Activated CD4-positive, alpha-beta T cell treated with anti-CD3 and anti-CD28 coated beads, Interleukin-2, amount 50 U/mL, for 48 hours (primary cell): ENCODE results near the gene PPP1R15B.
A peak's percentile ranks its signal among the peaks of the same experiment; 100 is the strongest.

Experiments used
- DNase-seq, 2 experiments: peaks; one replicate each; pipeline ENCODE4 v3.0.0-alpha.2; 2020

The PPP1R15B gene

GRCh38 chr1:204411451-204412204, at the start of gene PPP1R15B:
Gene PPP1R15B, minus strand, starts transcription at chr1:204411817. Its CDS starts 406 bp downstream, at chr1:204411411.
- peak; percentile 95 to 97 for DNase-seq

DNA sequence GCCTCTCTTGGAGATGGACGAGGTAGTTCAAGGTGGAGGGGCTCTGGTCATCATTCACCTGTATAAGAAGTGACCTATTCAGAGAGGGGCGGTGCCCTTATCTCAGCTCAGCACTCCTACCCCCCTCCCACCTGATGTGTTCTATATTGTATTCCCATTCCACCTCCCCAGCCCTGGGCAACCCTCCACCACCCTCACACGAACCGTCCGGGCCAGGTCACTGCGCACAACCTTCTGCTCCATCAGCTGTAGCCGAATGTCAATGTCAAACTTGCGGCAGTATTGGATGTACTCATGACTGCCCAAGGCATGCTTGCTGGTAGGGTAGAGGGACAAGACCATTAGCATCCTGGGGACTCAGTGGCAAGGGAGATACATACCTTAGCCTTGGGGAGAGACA, 48.7 kb upstream of the PPP1R15B start:
- DNase-seq: no peak

GRCh38 chr1:204459706-204460105, 48.1 kb upstream of the PPP1R15B start:
- no peak for DNase-seq

DNA sequence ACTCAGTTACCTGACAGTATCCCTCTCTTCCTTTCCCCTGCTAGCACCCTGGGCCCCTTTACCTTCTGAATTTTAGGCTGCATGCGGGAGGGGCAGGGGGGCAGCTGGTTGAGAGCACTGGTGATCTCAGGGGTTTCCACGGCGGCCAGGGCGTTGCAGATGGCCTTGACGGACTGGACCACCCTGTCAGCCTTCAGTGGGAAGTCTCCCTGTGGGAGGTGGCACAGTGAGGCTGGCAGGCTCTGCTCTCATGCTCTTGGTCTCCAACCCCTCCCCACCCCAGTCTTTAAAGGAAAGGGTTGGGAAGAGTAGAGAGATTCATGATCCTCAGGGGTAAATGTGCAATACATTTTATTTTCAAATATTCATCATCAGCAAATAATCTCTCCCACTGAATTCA, 46.0 kb upstream of the PPP1R15B start:
- no peak for DNase-seq

GRCh38 chr1:204456826-204457442, 45.3 kb upstream of the PPP1R15B start:
- no peak for DNase-seq

DNA sequence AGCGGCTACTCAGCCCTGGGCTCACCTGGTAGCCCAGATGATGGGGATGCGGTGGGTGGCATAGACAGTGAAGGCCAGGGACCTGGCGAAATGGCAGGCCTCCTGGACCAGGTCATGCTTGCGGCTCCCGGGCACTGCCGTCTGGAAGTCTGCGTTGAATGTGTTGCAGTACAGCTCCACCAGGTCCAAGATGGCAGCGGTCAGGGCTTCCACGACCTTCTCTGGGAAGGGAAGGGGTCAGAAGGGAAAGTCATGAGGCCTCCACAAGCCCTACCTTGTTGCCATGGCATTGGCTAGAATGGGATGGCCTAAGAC, 44.2 kb upstream of the PPP1R15B start:
- DNase-seq: no peak

DNA sequence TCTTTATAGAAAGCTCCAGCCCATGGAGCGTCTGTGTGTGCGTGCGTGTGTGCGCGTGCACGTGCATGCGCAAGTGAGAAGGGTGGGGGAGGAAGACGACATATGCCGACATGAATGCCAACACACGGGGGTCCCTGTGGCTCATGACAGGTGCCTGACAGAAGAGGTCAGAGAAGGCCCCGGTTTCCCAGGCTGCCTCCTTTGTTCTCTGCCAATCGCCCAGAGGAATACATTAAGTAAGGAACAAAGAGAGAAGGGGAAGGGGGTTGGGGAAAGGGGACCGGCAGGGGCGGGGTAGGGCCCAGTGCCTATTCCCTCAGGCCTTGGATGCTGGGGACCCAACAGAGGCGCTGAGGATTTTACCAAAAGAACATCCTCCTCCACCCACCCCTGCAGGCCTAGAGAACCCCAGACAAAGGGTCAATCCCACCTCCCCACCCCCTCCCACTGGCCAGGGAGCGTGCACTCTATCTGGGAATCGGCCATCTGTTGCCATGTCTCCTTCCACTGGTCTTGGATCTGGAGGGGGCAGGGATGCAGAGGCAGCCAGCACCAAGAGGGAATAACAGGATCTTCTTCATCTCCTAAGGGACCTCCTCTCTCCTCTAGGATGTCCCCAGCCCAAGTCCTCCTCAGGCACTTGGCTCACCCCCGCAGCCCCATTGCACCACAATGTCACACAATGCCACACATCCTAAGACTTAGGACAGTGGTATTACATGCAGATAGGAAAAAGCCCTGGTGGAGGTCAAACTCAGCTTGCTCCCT, 43.6 kb upstream of the PPP1R15B start:
- DNase-seq: no peak

DNA sequence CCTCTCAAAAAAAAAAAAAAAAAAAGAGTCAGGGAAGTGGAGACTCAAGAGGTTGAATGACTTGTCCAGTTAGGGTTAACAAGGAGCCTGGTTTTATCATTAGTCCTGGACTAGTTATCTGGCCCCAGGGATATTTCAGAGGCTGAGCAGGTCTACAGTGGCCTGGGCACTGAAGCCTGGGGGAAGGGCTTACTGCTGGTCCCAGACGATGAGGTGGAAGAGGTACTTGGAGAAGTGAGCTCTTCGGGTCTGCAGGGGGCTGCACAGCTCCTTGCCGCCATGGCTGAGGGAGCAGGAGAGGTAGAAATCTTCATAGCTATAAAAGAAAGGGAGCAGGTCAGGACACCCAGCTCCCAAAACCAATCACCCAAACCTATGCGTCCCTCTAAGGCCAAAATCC, 42.9 kb upstream of the PPP1R15B start:
- no peak for DNase-seq

- DNase-seq: peak; percentile 57 to 66
Measured at GRCh38 chr1:204453141-204453772, 41.6 kb upstream of the PPP1R15B start.

GRCh38 chr1:204451352-204452124, 39.9 kb upstream of the PPP1R15B start:
- DNase-seq: no peak

DNA sequence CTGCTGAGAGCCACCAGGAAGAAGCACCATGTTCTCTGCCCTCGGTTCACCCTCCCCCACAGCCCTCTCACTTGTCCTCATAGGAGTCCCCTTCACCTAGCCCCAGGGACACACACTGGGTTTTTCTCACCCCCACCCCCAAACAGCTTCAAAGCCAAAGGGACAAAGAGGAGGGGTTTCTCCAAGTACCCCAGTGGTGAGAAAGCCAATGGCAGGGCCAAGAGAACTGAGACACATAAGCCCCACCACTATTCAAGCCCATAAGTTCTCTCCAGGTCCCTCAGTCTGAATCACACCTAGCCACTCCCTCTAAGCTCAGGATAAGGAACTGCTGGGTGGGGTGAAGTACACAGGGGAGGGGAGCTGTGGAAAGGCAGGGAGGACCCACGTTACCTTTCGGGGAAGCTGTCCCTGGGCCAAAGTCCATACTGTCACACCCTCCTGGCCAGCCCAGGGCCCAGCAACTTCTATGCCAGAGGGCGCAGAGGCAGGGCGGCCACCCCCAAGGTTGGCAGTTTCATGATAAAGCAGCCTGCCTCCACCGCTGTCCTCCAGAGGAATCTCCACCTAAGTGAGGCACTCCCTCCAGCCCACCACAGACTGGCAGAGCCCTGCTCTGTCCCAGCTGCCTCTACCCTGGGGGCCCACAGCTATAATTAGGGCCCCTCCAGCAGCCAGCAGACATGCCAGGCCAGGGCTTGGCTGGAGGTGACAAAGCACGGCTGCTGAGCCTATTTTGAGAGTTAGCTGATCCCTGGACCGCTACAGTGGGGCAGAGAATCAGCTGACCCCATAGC, 39.0 kb upstream of the PPP1R15B start:
- no peak for DNase-seq

GRCh38 chr1:204449678-204450280, 38.2 kb upstream of the PPP1R15B start:
- no peak for DNase-seq

GRCh38 chr1:204448991-204449677, 37.5 kb upstream of the PPP1R15B start:
- no peak for DNase-seq

DNA sequence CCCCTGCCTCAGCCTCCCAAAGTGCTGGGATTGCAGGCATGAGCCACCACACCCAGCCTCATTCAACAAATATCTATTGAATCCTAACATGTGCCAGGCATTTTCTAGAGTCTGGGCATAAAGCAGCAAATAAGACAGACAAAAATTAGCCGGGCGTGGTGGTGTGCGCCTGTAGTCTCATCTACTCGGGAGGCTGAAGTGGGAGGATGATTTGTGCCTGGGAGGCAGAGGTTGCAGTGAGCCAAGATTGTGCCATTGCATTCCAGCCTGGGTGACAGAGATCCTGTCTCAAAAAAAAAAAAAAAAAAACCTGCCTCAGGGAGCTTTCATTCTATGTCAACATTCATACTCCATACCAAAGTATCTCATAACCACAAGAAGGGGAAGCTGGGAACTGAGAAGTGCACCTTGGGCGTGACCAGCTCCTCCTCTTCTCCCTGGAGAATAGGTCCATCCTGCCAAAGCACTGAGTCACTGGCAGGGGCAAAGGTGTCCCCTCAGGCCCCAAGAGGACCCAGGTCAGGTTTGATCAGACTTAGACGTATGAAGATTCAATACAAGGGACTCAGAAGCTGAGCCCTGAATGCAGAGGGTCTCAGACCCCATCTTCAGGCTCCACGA, 36.8 kb upstream of the PPP1R15B start:
- DNase-seq: no peak

DNA sequence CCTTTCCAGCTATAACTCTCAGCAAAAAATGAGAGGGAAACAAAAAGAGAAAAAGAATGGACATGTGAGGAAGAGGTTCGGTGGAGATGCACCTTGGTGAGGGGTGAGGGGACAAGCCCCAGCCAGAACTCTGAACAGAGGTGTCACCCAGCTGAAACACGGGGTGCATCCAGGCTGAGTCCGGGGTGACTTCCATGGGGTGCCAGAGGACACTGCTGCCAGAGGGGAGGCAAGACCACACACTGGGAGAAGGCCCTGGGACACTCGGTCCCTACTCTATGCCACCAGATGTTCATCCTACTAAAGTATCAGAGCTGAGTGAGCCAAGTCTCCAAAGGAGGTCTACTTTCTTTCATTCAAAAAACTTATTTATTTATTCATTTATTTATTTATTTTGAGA, 36.1 kb upstream of the PPP1R15B start:
- no peak for DNase-seq

GRCh38 chr1:204447190-204447589, 35.6 kb upstream of the PPP1R15B start:
- DNase-seq: no peak

DNA sequence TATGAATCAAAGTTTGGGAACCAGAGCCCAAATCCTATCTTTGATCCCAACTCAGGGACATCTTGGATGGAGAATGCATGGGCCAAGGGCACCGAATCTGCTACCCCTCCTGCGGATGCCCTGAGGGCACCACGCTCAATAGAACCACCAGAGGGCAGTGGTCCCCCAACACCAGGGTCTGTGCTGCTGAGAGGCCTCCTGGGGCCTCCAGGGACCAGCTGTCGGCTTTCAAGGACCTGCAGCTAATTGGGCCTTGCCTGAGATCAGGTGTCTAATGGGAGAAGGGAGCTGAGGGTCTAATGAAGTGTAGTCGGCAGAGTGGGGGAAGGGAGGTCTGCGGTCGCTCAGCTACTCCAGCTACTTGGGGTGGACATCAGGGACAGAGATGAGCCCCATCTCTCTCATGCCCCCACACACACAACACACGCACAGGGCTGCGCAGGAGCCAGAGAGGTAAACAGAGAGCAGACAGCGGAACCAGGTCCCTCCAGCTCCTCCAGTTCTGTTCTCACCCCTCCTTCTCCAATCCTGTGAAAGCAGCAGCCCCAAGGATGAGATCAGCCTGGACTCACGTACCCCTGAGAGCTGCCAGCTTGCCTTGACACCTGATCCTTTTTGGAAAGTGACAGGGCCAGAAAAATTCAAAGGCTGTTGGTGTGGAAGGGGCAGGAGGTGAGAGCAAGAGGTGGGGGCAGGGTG, 34.9 kb upstream of the PPP1R15B start:
- peak; percentile 76 to 82 for DNase-seq

DNA sequence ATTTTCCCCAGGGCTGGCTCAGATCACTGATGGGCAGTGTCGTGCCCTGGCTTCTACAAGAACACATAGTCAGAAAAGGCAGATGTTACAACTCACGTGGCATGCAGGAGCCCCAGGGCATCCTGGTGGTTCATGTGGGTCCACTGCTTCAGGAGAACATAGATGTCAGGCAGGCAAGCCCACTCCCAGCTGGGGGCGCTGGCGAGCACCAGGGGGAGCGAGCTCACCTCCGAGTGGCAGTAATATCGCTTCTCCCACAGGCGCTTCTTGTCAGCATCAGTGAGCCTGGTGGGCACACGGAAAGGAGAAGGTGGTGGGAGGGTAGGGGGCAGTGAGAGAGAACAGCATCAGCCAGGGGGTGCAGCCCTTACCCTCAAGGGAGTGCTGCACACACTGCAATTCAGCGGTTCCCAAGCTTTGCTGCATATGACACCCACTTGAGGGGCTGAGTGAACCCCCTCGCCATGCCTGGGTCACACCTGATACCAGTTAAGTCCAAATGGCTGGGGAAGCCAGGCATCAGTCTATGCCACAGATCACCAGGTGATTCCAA, 34.3 kb upstream of the PPP1R15B start:
- peak; percentile 66 to 76 for DNase-seq

DNA sequence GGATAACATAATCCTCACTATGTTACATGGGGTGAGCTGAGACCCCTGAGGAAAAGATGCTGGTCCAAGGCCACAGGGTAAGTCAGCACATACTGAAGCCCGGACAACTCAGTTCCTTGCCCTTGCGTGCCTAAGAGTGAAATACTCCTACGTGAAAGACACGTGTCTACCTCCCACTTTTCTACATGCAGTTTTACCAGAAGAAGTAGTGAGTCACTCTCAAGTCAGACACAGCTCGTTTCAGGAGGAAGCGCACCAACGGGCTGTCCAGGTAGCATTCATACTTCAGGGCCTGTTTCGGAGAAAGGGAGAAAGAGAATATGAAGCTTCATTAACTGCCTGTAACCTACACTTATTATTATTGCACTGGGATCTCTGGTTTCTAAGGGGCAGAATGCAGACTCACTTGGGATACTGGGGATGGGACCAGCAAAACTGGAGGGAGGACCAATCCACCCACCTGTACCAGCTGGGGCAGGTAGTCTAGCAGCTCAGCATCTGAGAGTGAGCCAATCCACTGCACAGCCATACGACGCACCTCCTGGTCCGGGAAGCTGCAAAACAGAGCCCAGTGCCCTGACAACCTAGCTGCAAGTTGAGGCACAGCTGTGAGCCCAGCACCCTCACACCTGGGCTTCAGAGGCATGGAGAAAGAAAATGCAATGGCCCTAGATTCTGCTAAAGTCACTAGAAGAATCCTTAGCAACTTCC, 32.4 kb upstream of the PPP1R15B start:
- peak; percentile 33 to 50 for DNase-seq
